Psoas muscle (tissue), 8 donors: ENCODE measurements around the gene SLC6A8. TPM values are rescaled to one million over a fixed set of nuclear protein-coding genes. Genes with fewer than 3 reads are reported as not detected.
A peak's percentile ranks its signal among the peaks of the same experiment; 100 is the strongest.
"Not testable (repeated sequence)": the region's sequence is repeated elsewhere in the genome, so short reads cannot be mapped to it uniquely, and the experiment has no call there.

Experiments used
- ATAC-seq, 4 donors: fragments of 200-7000 bp; cut with Tn5 transposase; one replicate each; pipeline ENCODE4 v1.9.1; 2020; ENCODE audit warnings: moderate library complexity in 3 of 4, mild to moderate bottlenecking in 2 of 4
- DNase-seq, 2 donors: peaks; one replicate each; pipeline ENCODE4 v3.0.0-alpha.2; 2020
- H3K27ac ChIP-seq: fragments of 200-600 bp; one replicate; pipeline ENCODE4 v1.8.0; 2022
- H3K27me3 ChIP-seq, 3 donors: fragments of 200-600 bp in 1 of 3; one replicate each; pipeline versions ENCODE4 v1.6.1 to v1.8.0; 2013 to 2022; ENCODE audit warnings: low read length in 2 of 3, mild to moderate bottlenecking in 2 of 3, moderate library complexity in 1 of 3; ENCODE audit not compliant: insufficient read depth in 3 of 3
- H3K36me3 ChIP-seq, 2 donors: fragments of 200-600 bp in 1 of 2; one replicate each; pipeline versions ENCODE4 v1.6.1 to v1.8.0; 2013 to 2022; ENCODE audit warnings: low read depth in 1 of 2, mild to moderate bottlenecking in 1 of 2, moderate library complexity in 1 of 2; ENCODE audit not compliant: insufficient read depth in 1 of 2
- H3K4me1 ChIP-seq: fragments of 200-600 bp; one replicate; pipeline ENCODE4 v1.8.0; 2022
- H3K4me3 ChIP-seq: fragments of 200-600 bp; one replicate; pipeline ENCODE4 v1.8.0; 2022; ENCODE audit warnings: mild to moderate bottlenecking
- H3K9me3 ChIP-seq: fragments of 200-600 bp; one replicate; pipeline ENCODE4 v1.8.0; 2022
- WGBS, 3 donors: extraction: QIAGEN DNeasy Blood & Tissue Kit; methylation state at CpG; one replicate each; pipeline versions ENCODE4 v1.1.6 to v1.1.7; 2013; 5-methylcytosine and 5-hydroxymethylcytosine counted together
- intact Hi-C, 2 donors: fragments of 100-400 bp; cut with DNase I; formaldehyde crosslinking; loops; one replicate each; pipeline versions ENCODE4 v1.11.0 to v1.14.2; 2022
- polyA plus RNA-seq, 3 donors: library from polyadenylated mRNA; stranded (reverse); fragments of 200-250 nt; gene quantifications; one replicate each; pipeline ENCODE4 v1.2.3, GENCODE V29; 2013
- total RNA-seq, 4 donors: library from RNA; stranded (reverse); fragmentation: NEBNext Ultra II Directional in 2 of 4; extraction: Animal tissue kit (Norgen Biotek cat#: 25700) in 2 of 4; gene quantifications; one replicate each; pipeline versions ENCODE4 v1.2.1 to v1.2.4, GENCODE V29; 2021 to 2023
- TF ChIP-seq, protein P1 (sequence below): fragments of 200-600 bp; IDR thresholded peaks from one replicate; pipeline ENCODE4 v1.8.0; 2022; ENCODE audit warnings: antibody characterized with exemption
- donor health status: healthy with polysubstance abuse.
- donor health status: DM: no; HTN: no; CAD: no; lungs with moderate emphysema.
- donor health status: Bipolar disorder and iron deficiency.
- donor health status: healthy.
- donor health status: DM: yes; HTN: yes; CAD: no.
- donor health status: DM: no; HTN: no; CAD: no.
- donor health status: DM: no; HTN: no; CAD: no.
- donor health status: DM: yes; HTN: yes; CAD: no.

SLC6A8 gene
- total and polyA plus RNA-seq, 7 donors: 82.2 to 256 (median 104) TPM

DNA sequence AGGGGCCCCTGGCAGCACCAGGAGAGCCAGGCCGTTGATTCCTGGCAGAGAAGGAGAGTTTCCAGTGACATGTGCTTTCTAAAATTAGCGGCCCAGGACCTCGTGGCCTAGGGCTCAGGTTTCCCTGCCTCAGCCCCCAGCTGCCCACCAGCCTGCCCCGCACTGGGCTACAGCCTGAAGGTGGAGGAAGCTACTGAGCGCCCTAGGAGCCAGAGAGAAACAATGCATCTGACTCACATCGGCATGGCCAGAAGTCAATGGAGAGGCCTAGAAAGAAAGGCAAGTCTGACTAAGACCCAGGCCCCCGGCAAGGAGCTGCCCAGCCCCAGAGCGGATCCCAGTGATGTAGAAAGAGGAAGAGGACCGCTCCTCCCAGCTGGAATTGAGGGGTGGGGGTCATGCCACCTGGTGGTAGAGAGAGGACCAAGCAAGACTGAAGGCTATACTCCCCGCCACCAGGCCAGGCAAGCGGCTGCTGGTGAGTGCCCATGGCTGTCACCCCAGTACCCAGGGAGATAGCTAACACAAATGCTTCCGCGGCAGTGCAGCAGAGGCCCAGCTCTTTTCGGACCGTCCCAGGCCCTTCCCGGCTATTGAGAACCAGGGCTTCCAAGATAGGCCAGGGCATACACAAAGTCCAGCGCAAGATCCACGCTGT lies 17.8 kb downstream of the SLC6A8 start:
- H3K9me3 ChIP-seq, intact Hi-C loops, H3K27me3 ChIP-seq, H3K36me3 ChIP-seq: not testable (repeated sequence)
- ATAC-seq (peak; percentile 53 to 60 (median 54)), DNase-seq (peak in 1 of 2 donors; percentile 82)
- H3K4me1 ChIP-seq: peaks cover 24% of the 10 kb centered on the region
- WGBS, 3 donors: 27 to 47% (median 37%) methylated on average over 8 to 18 of the region's 18 CpGs
- H3K4me3 ChIP-seq: peak overlapping the region; percentile 62
- peak overlapping the region; percentile 90 for H3K27ac ChIP-seq
- TF ChIP-seq, protein P1, sequence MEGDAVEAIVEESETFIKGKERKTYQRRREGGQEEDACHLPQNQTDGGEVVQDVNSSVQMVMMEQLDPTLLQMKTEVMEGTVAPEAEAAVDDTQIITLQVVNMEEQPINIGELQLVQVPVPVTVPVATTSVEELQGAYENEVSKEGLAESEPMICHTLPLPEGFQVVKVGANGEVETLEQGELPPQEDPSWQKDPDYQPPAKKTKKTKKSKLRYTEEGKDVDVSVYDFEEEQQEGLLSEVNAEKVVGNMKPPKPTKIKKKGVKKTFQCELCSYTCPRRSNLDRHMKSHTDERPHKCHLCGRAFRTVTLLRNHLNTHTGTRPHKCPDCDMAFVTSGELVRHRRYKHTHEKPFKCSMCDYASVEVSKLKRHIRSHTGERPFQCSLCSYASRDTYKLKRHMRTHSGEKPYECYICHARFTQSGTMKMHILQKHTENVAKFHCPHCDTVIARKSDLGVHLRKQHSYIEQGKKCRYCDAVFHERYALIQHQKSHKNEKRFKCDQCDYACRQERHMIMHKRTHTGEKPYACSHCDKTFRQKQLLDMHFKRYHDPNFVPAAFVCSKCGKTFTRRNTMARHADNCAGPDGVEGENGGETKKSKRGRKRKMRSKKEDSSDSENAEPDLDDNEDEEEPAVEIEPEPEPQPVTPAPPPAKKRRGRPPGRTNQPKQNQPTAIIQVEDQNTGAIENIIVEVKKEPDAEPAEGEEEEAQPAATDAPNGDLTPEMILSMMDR: peak; percentile 35

DNA sequence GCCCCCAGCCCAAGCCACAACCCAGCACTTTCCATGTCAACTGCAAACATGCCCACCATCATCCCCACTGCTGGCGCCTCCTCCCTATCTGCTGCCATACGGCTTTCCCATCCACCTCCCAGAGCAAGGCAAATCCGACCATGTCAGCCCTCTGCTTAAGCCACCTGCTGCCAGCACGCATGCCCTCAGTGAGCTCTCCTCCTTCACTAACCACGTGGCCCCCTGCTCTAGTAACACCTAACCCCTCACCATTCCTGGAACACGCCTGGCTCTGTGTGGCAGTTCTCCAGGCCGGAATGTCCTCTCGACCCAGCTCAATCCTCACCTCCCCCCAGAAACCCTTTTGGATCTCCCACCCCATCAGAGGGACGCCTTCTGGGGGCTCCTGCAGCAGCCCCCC lies 19.1 kb downstream of the SLC6A8 start:
- TF ChIP-seq, protein P1: no peak
- Histone ChIP-seq H3K9me3 (no peaks in the 10 kb centered on the region), H3K4me1 (peaks cover 20% of the 10 kb centered on the region), H3K27ac (peak overlapping the region; percentile 90), H3K4me3 (peak overlapping the region; percentile 62), H3K27me3 (no peaks in the 10 kb centered on the region), H3K36me3 (peaks cover 0 to under 1% of the 10 kb centered on the region in 2 donors)
- DNase-seq (peak in 1 of 2 donors; percentile 64), ATAC-seq (peak; percentile 24 to 39 (median 28))
- 35 to 43% methylated on average over 9 of the region's 9 CpGs; no CpG with 5 or more reads in 1 of the 3 donors for WGBS, 3 donors
- intact Hi-C loops: no loop called here

DNA sequence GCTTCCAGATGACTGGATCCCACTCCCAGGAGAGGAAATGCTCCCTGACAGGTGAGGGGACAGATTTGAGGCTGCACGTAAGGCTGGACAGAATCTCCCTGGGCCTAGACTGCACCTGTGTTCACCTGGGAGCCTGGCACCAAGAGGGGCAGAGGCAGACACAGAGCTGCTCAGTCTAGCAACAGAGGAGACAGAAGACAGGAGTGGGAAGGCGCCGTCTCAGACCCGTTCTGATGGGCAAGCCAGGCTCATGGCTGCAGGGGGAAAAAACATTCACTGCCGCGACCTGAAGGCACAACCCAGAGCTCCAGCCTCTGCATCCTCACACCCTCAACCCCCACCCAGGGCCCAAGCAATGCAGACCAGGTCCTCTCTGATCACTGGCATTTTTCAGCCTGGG lies 19.7 kb downstream of the SLC6A8 start:
- intact Hi-C loops: no loop called here
- WGBS, 3 donors: 40 to 65% (median 43%) methylated on average over 1 to 6 of the region's 6 CpGs
- H3K36me3 ChIP-seq: no peaks in the 10 kb centered on the region
- peaks cover 15% of the 10 kb centered on the region for H3K4me1 ChIP-seq
- H3K4me3 ChIP-seq: peak overlapping the region; percentile 62
- peak overlapping the region; percentile 90 for H3K27ac ChIP-seq
- DNase-seq (peak in 1 of 2 donors; percentile 34), ATAC-seq (no peak)
- TF ChIP-seq, protein P1: no peak
- H3K27me3 ChIP-seq: no peaks in the 10 kb centered on the region
- no peaks in the 10 kb centered on the region for H3K9me3 ChIP-seq

DNA sequence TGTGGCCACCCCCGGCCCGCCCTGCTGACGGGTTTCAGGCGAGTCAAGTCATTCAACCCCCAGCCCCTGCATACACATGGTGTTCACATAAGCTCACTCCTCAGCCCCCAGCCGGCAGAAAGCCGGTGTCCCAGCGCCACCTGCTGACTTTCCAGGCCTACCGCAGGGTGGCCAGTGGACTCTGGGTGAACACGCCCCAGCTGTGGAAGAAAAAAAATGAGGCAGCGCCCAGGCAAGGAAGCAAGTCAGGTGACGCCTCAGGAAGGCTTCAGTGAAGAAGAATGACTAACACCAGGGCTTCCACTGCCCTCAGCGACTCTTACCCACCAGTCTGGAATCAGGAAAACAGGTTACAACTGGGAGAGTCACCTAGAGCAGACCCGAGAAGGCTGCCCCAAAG lies 20.7 kb downstream of the SLC6A8 start:
- peak; percentile 73 to 89 for DNase-seq
- no peaks in the 10 kb centered on the region for H3K9me3 ChIP-seq
- H3K4me1 ChIP-seq: peaks cover 13% of the 10 kb centered on the region
- TF ChIP-seq, protein P1: peak; percentile 65
- H3K27ac ChIP-seq: peak overlapping the region; percentile 90
- WGBS, 3 donors: 16 to 19% (median 17%) methylated on average over 9 to 13 of the region's 13 CpGs
- H3K27me3 ChIP-seq: no peaks in the 10 kb centered on the region
- intact Hi-C loops: loop anchor here in 1 of 2 donors (2.0 kb wide), 1 partner anchor 22 kb away; the partner anchor contains the start of gene SLC6A8
- H3K36me3 ChIP-seq: peaks cover 0 to 5% of the 10 kb centered on the region in 2 donors
- peak; percentile 66 to 72 (median 68) for ATAC-seq
- H3K4me3 ChIP-seq: peak overlapping the region; percentile 62
